ENCODE measurements around the gene B4GALT6. TPM values are rescaled to one million over a fixed set of nuclear protein-coding genes. Genes with fewer than 3 reads are reported as not detected.

Gene B4GALT6
- total and polyA plus RNA-seq, 2 of the 8 experiments (the other 6 are each of a cell fraction or from before 2014, with no cell fraction given), result 6.3 to 41.5 TPM

DNA sequence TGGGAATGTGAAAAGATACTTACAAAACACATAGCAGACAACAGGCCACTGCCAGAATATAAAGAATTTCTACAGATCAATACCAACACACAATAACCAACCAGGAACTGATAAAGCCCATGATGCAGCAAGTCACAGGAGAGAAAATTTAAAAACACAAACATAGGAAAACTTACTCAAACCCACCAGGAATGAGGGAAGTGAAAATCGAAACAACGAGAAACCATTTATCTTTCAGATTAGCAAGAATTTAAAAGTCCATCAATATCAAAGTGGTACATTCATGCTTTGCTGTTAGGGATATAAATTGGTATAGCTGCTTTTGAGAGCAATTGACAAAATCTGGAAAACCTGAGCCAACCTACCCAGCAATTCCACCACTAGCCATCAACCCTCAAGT is 27.6 kb downstream of the B4GALT6 start:
- no peak overlapping the region for H3K4me2 ChIP-seq (ENCODE audit: insufficient read depth in 1 of 2, low read depth in 2 of 2, low read length in 2 of 2)
- H3K23ac ChIP-seq (ENCODE audit: insufficient read length), result no peak overlapping the region
- no peak overlapping the region for H3K27ac ChIP-seq (ENCODE audit: low read depth, low read length)
- no peaks in the 10 kb centered on the region; the same call in 1 of the 2 replicates for H3K79me1 ChIP-seq (ENCODE audit: low read depth, low read length)
- H4K20me1 ChIP-seq (replicated peaks in 1 of 2; ENCODE audit: control insufficient read depth in 1 of 2, insufficient read depth in 2 of 2, low read length in 2 of 2), result peaks cover 0 to 1% of the 10 kb centered on the region in 2 experiments
- no peak overlapping the region for H2AK5ac ChIP-seq (ENCODE audit: low read depth, low read length)
- no peaks in the 10 kb centered on the region for H3K27me3 ChIP-seq (replicated peaks in 1 of 4; ENCODE audit: control insufficient read depth in 3 of 4, extremely low read depth in 1 of 4, insufficient read depth in 3 of 4, low read length in 3 of 4)
- no peak overlapping the region for H2AFZ ChIP-seq (ENCODE audit: low read length)
- H3K4ac ChIP-seq (replicated peaks; ENCODE audit: insufficient read length, low read depth, low read length), result no peak overlapping the region
- no peak overlapping the region for H4K8ac ChIP-seq (ENCODE audit: extremely low read depth, insufficient read depth, low read length)
- no peak overlapping the region for H2BK20ac ChIP-seq (ENCODE audit: low read length)
- TF ChIP-seq RFX5 (IDR thresholded peaks at IDR 0.05; ENCODE audit: borderline replicate concordance, low read depth, low read length) (no peak), HDAC6 (IDR thresholded peaks at IDR 0.05; ENCODE audit: low read depth, low read length) (no peak), CEBPB (IDR thresholded peaks at IDR 0.05; ENCODE audit: low read depth, low read length) (no peak), POU5F1 (IDR thresholded peaks at IDR 0.05; ENCODE audit: low read depth, low read length) (no peak), SP2 (IDR thresholded peaks at IDR 0.05; ENCODE audit: low read length) (no peak), CHD2 (IDR thresholded peaks at IDR 0.05; ENCODE audit: low read length) (no peak), BRCA1 (IDR thresholded peaks at IDR 0.05; ENCODE audit: low read depth, low read length) (no peak), SIRT6 (IDR thresholded peaks at IDR 0.05; ENCODE audit: low read length) (no peak)
- H4K91ac ChIP-seq (replicated peaks; ENCODE audit: insufficient read length, low read length), result no peak overlapping the region
- H3K9me3 ChIP-seq (ENCODE audit: insufficient read depth in 2 of 2, low read depth in 1 of 2, low read length in 1 of 2), result no peaks in the 10 kb centered on the region
- H2BK15ac ChIP-seq (ENCODE audit: low read length), result no peak overlapping the region
- no peak overlapping the region for H3K56ac ChIP-seq (replicated peaks; ENCODE audit: insufficient read length, low read depth, low read length)
- no peaks in the 10 kb centered on the region for H3K79me2 ChIP-seq (ENCODE audit: control insufficient read depth in 1 of 2, insufficient read depth in 2 of 2, low read length in 2 of 2)
- no peak overlapping the region for H3K9ac ChIP-seq (replicated peaks in 1 of 4; ENCODE audit: extremely low read depth in 1 of 4, low read depth in 3 of 4, low read length in 3 of 4)
- no peak overlapping the region for H2BK5ac ChIP-seq (ENCODE audit: low read depth, low read length)
- CTCF ChIA-PET (ENCODE audit: partially characterized antibody), result interaction anchor here (0.7 to 1.2 kb wide), 4 partner anchors 11 to 83 kb away, joined by 4 to 5 read pairs (median 4); no protein-coding TSS in a partner anchor
- POLR2A ChIA-PET (ENCODE audit: partially characterized antibody), result no interaction called here
- no peaks in the 10 kb centered on the region for H3K23me2 ChIP-seq (ENCODE audit: low read depth, low read length)
- H3K18ac ChIP-seq (ENCODE audit: extremely low read depth, low read length), result no peak overlapping the region
- 86% methylated on average over 2 of the region's 2 CpGs; no CpG with 5 or more reads in 1 of the 2 experiments for WGBS, 2 experiments (ENCODE audit: extremely low coverage in 1 of 2, insufficient coverage in 1 of 2, insufficient read length in 1 of 2, insufficient replicate concordance in 2 of 2, low coverage in 1 of 2, low lambda C conversion rate in 2 of 2, missing lambda C conversion rate in 1 of 2)
- H3K4me3 ChIP-seq (ENCODE audit: extremely low read depth in 1 of 4, insufficient read depth in 2 of 4, low read depth in 3 of 4, low read length in 4 of 4), result no peak overlapping the region
- H3K4me1 ChIP-seq (replicated peaks in 1 of 4; ENCODE audit: control insufficient read depth in 3 of 4, insufficient read depth in 4 of 4, low read length in 3 of 4), result peaks cover 0 to 7% (median 2%) of the 10 kb centered on the region in 4 experiments; a peak in 2 of 7 replicates
- no peak overlapping the region for H2BK12ac ChIP-seq (ENCODE audit: low read depth, low read length)
- H3K36me3 ChIP-seq (ENCODE audit: control insufficient read depth in 2 of 4, insufficient read depth in 4 of 4, low read length in 3 of 4), result peaks cover 0 to 4% (median 0%) of the 10 kb centered on the region in 4 experiments; a peak in 2 of 8 replicates
- no peak overlapping the region for H3K14ac ChIP-seq (ENCODE audit: insufficient read length)
- DNase-seq (ENCODE audit: low read depth in 1 of 2, low spot score in 2 of 2) (no peak), FAIRE-seq (no peak)
- no peak overlapping the region for H2BK120ac ChIP-seq (replicated peaks; ENCODE audit: low read depth, low read length)
- H4K5ac ChIP-seq (ENCODE audit: insufficient read length, low read depth, low read length), result no peak overlapping the region

All from H1 (cell line).